Subcutaneous adipose tissue (tissue), 4 donors: ENCODE measurements around the gene HPD. TPM values are rescaled to one million over a fixed set of nuclear protein-coding genes. Genes with fewer than 3 reads are reported as not detected.

Source experiments
- total RNA-seq, 4 donors: library from RNA; depleted of rRNA; stranded (reverse); fragments of >200 nt; gene quantifications; one replicate each; pipeline ENCODE4 v1.1.0, GENCODE V29; 2016
- TF ChIP-seq, protein P1 (sequence below): fragments of 450-650 bp; IDR thresholded peaks from one replicate; pipeline ENCODE4 v1.5.1; 2016; ENCODE audit warnings: low read depth, mild to moderate bottlenecking, control low read depth, antibody characterized with exemption, moderate library complexity

Gene HPD
- total RNA-seq, 4 donors from 2014 or later = 0.34 to 0.94 (median 0.74) TPM

DNA sequence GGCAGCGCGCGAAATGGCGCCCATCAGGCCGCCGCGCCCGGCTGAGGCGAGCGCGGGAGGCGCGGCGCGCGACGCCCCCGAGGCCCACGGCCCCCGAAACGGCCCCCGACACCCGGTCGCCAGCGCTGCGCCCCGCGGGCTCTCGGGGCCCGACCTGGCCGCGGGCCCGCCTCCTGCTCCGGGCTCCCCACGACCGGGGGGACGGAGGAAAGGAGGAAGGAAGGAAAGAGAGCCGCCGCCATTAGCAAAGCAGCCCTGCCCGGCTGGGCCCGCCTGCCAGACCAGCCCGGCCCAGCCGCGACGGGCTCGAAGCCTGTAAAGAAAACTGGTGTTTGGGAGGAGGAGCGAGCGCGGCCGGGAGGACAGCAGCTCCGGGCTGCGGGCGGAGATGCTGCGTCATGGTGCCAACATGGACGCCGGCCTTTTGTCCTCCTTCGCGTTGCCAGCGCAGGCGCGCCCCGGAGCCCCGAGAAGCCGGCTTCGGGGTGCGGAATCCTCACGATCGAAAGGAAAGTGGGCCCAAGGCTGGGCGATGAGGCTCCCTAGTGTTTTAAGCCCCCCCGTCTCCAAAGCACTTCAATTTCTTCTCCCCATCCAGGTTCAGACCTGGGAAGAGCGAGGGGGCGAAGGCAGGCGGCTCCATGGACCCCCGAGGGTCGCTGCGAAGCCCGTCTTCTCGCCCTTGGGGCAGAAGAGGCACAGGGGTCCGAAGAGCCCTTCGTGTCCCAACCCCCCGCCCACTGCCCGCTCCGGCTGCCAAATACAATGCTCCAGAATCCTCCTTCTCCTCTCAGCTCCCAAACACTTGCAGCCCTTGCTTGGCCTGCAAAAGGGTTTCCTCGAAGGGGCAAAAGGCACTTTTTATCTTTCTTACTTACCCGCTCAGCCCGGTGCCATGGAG lies 57.7 kb downstream of the HPD start:
- TF ChIP-seq, protein P1, sequence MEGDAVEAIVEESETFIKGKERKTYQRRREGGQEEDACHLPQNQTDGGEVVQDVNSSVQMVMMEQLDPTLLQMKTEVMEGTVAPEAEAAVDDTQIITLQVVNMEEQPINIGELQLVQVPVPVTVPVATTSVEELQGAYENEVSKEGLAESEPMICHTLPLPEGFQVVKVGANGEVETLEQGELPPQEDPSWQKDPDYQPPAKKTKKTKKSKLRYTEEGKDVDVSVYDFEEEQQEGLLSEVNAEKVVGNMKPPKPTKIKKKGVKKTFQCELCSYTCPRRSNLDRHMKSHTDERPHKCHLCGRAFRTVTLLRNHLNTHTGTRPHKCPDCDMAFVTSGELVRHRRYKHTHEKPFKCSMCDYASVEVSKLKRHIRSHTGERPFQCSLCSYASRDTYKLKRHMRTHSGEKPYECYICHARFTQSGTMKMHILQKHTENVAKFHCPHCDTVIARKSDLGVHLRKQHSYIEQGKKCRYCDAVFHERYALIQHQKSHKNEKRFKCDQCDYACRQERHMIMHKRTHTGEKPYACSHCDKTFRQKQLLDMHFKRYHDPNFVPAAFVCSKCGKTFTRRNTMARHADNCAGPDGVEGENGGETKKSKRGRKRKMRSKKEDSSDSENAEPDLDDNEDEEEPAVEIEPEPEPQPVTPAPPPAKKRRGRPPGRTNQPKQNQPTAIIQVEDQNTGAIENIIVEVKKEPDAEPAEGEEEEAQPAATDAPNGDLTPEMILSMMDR = no peak

DNA sequence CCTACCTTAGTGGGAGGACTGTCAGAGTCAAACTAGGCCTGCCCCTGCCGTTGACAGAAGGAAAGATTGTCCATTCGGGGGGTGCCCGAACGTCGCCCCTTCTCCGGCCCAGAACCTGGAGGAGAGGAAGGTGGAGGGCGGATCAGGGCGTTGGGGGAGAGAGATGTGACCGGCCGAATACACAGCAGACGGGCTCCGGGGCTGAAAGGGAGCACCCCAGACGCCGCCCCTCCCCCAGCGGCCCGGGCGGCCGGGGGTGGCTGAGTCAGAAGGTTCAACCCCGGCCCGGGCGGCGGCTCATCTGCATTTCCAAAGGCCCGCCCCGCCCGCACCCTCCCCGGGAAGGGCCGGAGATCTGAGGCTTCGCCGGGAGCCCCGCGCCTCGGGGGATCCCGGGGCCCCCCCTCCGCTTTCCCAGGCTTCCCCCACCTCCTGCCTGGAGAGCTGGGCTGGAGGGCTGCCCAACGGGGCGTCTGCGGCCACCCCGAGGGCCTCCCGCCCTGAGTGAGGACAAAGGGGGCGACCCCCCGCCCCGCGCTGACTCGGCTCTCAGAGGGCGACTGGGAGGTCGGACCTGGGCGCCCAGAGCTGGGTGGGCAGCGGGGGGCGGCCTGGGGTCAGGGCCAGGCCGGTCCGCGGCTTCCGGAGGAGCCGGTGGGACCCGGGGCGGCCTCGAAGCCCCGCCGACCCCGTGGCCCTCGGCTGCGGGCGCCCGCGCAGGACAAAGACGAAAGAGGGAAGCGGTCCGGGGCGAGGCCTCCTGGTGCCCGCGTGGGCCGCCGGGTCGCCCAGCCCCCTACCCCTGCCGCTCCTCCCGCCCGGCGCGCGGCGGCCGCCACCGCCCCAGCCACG lies 58.6 kb downstream of the HPD start:
- TF ChIP-seq, protein P1 = no peak

DNA sequence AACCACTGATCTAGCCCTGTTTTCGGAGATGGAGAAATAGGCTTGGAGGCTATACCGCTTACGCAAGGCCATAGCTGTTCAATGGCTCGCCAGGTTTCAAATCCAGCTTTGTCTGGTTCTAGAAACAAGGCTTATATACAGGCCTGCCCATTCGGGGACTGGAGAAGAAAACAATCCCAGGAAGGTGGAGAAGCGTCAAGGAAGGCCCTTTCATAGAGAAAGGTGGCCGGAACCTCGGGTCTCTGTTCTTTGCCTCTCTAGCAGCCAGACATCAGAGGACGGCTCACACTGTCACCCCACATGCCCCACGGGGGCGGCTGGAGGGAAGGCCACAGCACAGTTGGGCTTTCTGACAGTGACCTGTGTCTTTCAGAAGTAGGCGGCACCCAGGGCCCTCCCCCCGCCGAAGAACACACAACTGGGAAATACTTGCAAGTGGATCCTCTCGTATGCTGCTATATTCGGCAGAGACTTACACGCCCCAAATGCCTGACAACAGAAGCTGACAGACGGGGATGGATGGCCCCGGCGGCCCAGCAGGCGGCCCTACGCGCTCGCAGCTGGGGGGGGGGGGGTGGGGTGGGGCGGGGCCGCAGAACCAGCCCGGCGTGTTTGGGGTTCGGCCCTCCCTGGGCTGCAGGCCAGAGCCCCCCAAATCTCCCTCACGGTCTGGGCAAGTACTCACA lies 59.4 kb downstream of the HPD start:
- TF ChIP-seq, protein P1 = no peak

DNA sequence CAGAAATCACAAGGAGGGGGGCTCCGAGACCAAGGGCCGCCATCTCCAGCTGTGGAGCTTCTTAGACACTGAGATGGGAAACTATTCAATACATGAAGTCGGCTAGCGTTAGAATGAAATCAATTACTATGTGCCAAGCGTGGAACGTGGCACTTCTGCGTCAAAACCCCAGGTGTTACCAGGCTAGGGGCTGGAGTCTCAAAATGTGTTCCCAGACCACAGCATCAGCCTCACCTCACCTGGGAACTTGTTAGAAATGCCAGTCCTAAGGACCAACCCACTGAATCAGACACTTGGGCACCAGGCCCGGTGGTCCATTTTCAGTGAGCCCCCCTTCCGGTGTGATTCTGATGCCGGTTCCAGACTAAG lies 59.9 kb downstream of the HPD start:
- TF ChIP-seq, protein P1 = no peak

DNA sequence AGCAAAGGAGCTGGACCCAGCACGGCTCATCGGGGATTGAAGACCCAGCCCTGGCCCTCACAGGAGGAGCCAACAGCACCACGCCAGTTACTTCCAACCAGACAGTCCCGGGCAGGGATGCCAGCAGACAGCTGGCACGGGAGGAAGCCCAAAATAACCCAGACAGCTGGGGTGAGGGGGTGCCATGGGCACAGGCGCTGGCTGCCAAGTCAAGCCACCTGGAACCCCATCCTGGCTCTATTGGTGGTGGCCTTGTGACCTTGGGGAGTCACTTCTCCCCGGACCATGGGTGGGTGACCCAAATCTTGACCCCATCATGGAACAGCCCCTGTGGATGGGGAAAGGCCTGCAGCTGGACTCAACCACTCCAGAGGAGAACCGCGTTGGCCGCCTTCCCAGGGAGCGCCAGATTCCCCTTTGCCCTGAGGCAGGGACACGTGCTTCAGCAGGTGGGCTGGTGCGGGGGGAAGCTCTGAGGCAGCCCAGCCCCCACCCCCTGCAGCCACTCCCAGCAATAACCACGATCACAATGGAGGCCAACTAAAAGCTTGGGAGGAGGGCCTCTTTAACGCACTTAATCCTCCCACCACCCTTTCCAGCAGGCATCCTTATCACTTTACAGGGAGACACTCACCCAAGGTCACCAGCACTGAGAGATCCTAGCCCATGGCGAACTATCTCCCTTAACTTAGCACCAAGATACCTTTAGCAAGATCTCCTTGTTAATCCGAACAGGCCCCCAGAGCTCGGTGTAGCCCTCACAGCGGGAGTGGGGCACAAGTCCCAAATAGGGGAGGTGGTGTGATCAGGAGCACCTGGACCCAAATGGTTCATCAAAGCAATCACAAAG lies 60.5 kb downstream of the HPD start:
- TF ChIP-seq, protein P1 = no peak

DNA sequence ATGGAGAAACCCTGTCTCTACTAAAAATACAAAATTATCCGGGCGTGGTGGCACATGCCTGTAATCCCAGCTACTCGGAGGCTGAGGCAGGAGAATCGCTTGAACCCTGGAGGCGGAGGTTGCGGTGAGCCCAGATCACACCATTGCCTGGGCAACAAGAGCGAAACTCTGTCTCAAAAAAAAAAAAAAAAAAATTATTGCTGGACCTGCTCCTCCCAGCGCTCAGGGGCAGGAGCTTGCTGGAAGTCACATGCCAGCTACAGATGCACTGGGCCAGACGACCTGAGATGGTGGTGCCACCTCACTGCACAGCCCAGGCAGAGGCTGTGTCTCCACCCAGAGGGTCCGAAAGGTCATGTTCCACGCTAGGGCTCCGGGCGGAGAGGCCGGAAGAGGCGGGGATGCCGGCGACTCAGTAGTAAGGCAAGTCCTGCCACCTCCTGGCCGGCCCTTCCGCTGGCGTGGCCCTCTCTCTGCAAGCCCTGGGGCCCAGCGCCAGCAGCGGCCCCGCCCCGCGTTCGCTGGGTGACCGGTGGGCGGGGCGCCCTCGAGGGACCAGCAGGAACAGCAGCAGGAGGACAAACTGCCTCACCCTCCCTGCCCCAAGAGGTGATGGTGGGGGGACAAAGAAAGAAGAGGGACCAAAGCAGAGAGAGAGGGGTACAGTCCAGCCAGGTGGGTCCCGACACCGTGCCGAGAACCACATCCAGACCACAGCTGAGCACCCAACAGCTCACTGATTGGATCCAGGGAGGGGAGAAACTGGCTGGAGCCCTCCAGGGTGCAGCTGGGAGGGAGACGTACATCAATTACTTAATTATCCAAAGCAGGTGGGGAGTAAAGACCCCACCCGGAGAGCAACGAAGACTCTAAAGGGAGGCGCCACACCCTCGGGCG lies 61.6 kb downstream of the HPD start:
- TF ChIP-seq, protein P1 = no peak
